Muscle of leg (tissue), 11 donors: ENCODE measurements around the gene UCK2. TPM values are rescaled to one million over a fixed set of nuclear protein-coding genes. Genes with fewer than 3 reads are reported as not detected.
A peak's percentile ranks its signal among the peaks of the same experiment; 100 is the strongest.

ENCODE experiments used
- DNase-seq: peaks from one replicate; pipeline ENCODE4 v3.0.0; 2013
- H3K27ac ChIP-seq: one replicate; pipeline ENCODE4 v1.5.1; 2013; ENCODE audit warnings: mild to moderate bottlenecking, low read length, control low read depth
- H3K27me3 ChIP-seq: one replicate; pipeline ENCODE4 v1.6.1; 2013; ENCODE audit warnings: low read length; ENCODE audit not compliant: control insufficient read depth, insufficient read depth
- H3K36me3 ChIP-seq: one replicate; pipeline ENCODE4 v1.6.1; 2013; ENCODE audit warnings: low read length; ENCODE audit not compliant: control insufficient read depth, insufficient read depth
- H3K4me1 ChIP-seq: one replicate; pipeline ENCODE4 v1.6.1; 2013; ENCODE audit warnings: low read length; ENCODE audit not compliant: control insufficient read depth, insufficient read depth
- H3K4me3 ChIP-seq: one replicate; pipeline ENCODE4 v1.5.1; 2013; ENCODE audit warnings: low read length, control low read depth
- H3K9me3 ChIP-seq: replicated peaks from 2 replicates; pipeline ENCODE4 v1.6.1; 2013; ENCODE audit warnings: low read depth, low read length; ENCODE audit not compliant: control insufficient read depth
- WGBS: methylation state at CpG from one replicate; pipeline ENCODE4 v1.1.5; 2013; ENCODE audit warnings: missing lambda C conversion rate; ENCODE audit not compliant: insufficient coverage; 5-methylcytosine and 5-hydroxymethylcytosine counted together
- polyA plus RNA-seq, 8 donors: library from polyadenylated mRNA; unstranded; fragments of 120-200 nt; gene quantifications; one replicate each; pipeline versions ENCODE4 v1.2.1 to v1.2.3, GENCODE V29; 2013; ENCODE audit warnings: inconsistent platforms in 1 of 8, low replicate concordance in 1 of 8; ENCODE audit not compliant: insufficient read length in 8 of 8, insufficient read depth in 1 of 8
- total RNA-seq: library from RNA; stranded (reverse); fragments of 120-200 nt; gene quantifications from one replicate; pipeline ENCODE4 v1.2.4, GENCODE V29; 2013

Gene UCK2
- total and polyA plus RNA-seq, 9 donors, result 16.1 to 21.8 (median 17.4) TPM

DNA sequence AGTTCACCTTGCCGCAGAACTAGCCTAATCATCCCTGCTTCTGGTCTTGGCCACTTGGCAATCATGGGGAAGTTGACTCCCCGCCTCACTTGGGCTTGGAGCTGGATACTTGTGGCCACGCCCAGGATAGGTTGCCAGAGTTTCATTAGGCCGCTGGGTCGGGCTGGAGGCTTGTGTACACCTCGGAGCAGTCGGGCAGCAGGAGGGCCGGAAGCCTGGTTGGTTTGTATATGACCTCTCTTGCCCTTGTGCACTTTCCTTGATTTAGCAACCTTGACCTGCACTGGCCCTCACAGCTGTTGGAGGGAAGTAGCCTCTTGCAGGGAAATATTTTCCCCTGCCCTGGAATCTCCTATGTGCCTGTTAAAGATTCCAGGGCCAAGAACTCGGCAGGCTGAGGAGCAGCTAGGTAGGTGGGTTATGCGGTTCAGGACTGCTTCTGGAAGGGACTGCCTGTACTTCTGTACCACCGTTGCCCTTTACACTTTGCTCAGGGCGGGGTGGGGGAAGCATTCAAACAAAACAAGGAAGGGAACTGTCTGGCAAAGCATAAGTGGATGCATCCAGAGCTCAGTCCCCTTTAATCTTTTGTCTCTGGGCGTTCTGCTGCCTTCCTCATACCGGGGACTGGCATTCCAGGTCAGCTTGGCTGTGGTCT lies 83.5 kb downstream of the UCK2 start:
- no peak overlapping the region for H3K27ac ChIP-seq

DNA sequence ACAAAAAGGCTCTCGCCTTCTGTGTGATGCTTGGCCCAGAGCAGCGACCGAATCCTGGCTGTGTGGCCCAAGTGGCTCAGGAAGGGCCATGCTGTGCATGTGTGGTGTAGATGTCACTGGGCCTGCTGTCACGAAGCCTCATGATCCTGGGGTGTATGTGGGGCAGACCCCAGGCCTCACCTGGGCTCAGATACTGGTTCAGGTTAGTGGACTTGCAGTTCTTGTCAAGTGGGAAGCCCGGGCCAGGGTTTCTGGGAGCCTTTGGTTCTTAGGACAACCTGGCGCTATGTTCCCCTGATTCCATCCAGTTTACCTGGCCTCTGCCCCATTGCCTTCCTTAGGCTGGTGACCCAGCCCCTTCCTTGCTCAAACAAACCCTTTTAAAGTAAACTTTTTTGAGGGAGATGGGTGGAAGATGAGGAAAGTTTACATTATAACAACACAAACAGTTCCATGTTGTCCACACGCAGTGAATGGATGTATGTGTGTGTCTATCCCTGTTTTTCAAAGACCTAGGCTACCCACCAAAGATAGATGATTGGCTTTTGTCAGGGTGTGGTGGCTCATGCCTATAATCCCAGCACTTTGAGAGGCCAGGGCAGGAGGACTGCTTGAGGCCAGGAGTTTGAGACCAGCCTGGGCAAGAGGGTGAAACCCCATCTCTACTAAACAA lies 84.3 kb downstream of the UCK2 start:
- DNase-seq, result no peak
- Histone ChIP-seq H3K9me3 (no peaks in the 10 kb centered on the region), H3K27me3 (no peaks in the 10 kb centered on the region), H3K27ac (no peak overlapping the region), H3K36me3 (peaks cover 30% of the 10 kb centered on the region), H3K4me3 (no peak overlapping the region), H3K4me1 (peaks cover 7% of the 10 kb centered on the region)
- 90% methylated on average over 3 of the region's 7 CpGs for WGBS

More for the DNA sequence above, 83.5 kb downstream of the UCK2 start:
- peaks cover 36% of the 10 kb centered on the region for H3K36me3 ChIP-seq
- H3K4me3 ChIP-seq, result no peak overlapping the region
- WGBS, result 78% methylated on average over 5 of the region's 14 CpGs
- no peak for DNase-seq
- no peaks in the 10 kb centered on the region for H3K27me3 ChIP-seq
- H3K4me1 ChIP-seq, result peaks cover 7% of the 10 kb centered on the region
- no peaks in the 10 kb centered on the region for H3K9me3 ChIP-seq

DNA sequence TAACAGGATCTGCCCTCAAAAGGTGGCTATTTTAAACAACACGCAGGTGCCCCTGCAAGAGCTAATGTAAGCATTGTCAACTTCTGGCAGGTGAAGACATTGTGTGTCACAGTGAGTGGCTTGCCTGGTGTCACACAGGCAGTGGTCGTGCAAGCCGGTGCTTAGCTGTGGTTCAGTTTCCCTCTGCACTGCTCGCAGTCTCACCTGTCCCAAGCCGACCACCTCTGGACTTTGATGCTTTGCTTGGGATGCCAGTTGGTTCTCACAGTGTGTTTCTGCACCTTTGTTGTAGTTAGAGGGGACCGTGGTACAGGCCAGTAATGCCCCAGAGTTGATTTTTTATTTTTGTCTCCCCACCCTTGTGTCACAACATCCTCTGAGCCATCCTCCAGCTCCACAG lies 85.2 kb downstream of the UCK2 start:
- peaks cover 24% of the 10 kb centered on the region for H3K36me3 ChIP-seq
- H3K27me3 ChIP-seq, result no peaks in the 10 kb centered on the region
- 91% methylated on average over 5 of the region's 6 CpGs for WGBS
- no peaks in the 10 kb centered on the region for H3K9me3 ChIP-seq
- H3K4me3 ChIP-seq, result no peak overlapping the region
- no peak overlapping the region for H3K27ac ChIP-seq
- DNase-seq, result no peak
- H3K4me1 ChIP-seq, result peaks cover 7% of the 10 kb centered on the region

DNA sequence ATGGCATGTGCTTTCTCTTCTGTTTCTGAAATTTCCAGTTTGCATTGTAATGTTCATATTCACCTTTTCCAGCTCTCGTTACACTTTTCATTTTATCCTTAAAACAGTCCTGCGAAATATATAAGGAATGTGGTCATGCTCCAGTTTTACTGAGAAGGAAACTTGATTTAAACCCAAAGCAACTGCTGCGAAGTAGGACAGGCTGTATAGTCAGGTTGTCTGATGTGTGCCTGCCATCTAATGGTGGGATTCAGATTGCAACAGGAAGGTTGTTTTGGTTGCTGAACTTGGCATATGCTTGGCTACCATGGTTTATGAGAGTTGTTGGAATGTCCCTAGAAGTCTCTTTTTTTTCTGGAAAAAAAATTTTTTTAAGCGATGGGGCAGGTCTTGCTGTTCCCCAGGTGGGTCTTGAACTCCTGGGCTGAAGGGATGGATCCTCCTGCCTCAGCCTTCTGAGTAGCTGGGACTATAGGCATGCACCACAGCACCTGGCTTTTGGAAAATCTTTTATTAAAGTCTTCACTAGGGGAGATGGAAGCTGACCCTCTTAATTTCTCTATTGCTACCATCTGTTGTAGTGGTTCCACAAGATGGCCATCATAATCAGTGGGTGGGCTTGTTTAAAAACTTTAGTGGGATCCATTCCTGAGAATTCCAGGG lies 86.9 kb downstream of the UCK2 start:
- Histone ChIP-seq H3K27me3 (no peaks in the 10 kb centered on the region), H3K36me3 (peaks cover 11% of the 10 kb centered on the region), H3K4me1 (peaks cover 7% of the 10 kb centered on the region), H3K4me3 (no peak overlapping the region), H3K9me3 (no peaks in the 10 kb centered on the region), H3K27ac (peak overlapping the region; percentile 71)
- DNase-seq, result peak; percentile 93
- 0% methylated on average over 1 of the region's 4 CpGs for WGBS

DNA sequence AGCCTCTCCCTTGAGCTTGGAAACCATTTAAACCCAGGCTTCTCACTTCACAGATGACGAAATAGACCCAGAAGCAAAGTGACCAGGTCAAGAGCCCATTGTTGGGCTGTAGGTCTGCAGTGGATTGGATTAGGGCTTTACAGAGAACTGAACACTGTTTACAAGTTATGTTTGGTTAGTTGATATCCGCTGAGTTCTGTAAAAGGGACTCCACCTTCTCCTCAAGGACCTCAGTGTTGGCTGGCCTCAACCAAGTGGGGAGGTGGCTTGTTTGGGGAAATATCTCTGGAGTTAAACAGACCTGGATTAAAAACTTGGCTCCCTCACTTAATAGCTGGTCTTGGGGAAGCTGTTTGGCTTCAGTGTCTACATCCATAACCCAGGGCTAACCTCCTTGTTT lies 88.1 kb downstream of the UCK2 start:
- Histone ChIP-seq H3K9me3 (no peaks in the 10 kb centered on the region), H3K4me3 (no peak overlapping the region), H3K4me1 (peaks cover 7% of the 10 kb centered on the region), H3K27ac (no peak overlapping the region), H3K36me3 (peaks cover 3% of the 10 kb centered on the region), H3K27me3 (no peaks in the 10 kb centered on the region)
- DNase-seq, result peak; percentile 29
- no CpG with 5 or more reads among the region's 2 CpGs for WGBS

- 50% methylated on average over 1 of the region's 4 CpGs for WGBS
- Histone ChIP-seq H3K36me3 (peaks cover 3% of the 10 kb centered on the region), H3K27me3 (no peaks in the 10 kb centered on the region), H3K27ac (no peak overlapping the region), H3K4me3 (no peak overlapping the region), H3K9me3 (no peaks in the 10 kb centered on the region), H3K4me1 (peaks cover 7% of the 10 kb centered on the region)
- no peak for DNase-seq
These were observed 88.5 kb downstream of the UCK2 start for GRCh38 chr1:165915932-165916348.

GRCh38 chr1:165917166-165917565 lies 89.8 kb downstream of the UCK2 start:
- no peak overlapping the region for H3K4me3 ChIP-seq
- H3K27ac ChIP-seq, result no peak overlapping the region
- H3K27me3 ChIP-seq, result no peaks in the 10 kb centered on the region
- DNase-seq, result no peak
- H3K36me3 ChIP-seq, result no peaks in the 10 kb centered on the region
- WGBS, result 71% methylated on average over 2 of the region's 4 CpGs
- H3K4me1 ChIP-seq, result peaks cover 7% of the 10 kb centered on the region
- no peaks in the 10 kb centered on the region for H3K9me3 ChIP-seq

DNA sequence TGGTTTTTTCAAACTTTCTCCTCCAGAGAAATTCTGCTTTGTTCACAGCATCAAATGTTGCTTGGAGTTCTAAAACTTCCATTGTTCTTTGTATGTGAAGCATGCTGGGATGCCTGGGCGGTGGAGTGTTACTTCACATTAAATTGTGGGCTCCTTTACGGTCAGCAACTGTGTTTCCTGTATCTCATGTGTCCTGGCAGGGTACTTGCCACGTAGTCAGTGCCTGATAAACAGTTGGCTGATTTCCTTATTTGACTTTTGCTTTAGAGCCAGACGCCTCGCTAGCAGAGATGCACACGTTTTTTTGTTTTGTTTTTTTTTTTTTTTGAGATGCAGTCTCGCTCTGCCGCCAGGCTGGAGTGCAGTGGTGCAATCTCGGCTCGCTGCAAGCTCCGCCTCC lies 96.7 kb downstream of the UCK2 start:
- H3K4me3 ChIP-seq, result no peak overlapping the region
- H3K27me3 ChIP-seq, result no peaks in the 10 kb centered on the region
- H3K36me3 ChIP-seq, result no peaks in the 10 kb centered on the region
- H3K9me3 ChIP-seq, result no peaks in the 10 kb centered on the region
- WGBS, result 72% methylated on average over 11 of the region's 11 CpGs
- no peak overlapping the region for H3K27ac ChIP-seq
- no peaks in the 10 kb centered on the region for H3K4me1 ChIP-seq
- DNase-seq, result no peak

DNA sequence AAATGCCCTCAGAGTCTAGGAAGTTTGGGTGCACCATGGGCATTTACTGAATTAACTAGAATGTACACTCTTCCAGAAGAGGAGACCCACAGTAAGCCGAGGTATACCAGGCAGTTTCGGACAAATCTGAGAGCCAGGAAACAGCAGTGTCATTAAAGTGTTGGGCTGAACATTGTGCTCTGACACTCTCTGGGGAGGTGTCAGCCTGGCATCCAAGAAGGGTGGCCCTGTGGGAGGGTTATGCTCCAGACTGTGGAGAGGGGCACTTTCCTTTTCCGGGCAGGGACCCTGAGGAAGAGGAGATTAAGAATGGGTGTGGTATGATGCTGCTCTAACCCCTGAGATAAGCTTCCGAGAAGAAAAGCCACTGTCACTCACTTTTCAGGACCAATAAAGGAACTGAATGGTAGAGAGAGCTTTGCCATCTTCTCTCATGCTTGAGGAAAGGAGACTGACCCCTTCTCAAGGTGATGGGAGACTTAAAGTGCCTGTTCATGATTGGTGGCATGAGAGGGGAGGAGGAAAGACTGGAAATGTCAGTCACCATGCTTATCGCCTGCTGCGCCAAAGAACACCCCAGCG lies 98.2 kb downstream of the UCK2 start:
- no peak overlapping the region for H3K4me3 ChIP-seq
- no peaks in the 10 kb centered on the region for H3K36me3 ChIP-seq
- 85% methylated on average over 4 of the region's 7 CpGs for WGBS
- no peaks in the 10 kb centered on the region for H3K9me3 ChIP-seq
- no peaks in the 10 kb centered on the region for H3K4me1 ChIP-seq
- no peaks in the 10 kb centered on the region for H3K27me3 ChIP-seq
- DNase-seq, result no peak
- no peak overlapping the region for H3K27ac ChIP-seq

- DNase-seq, result no peak
- no peaks in the 10 kb centered on the region for H3K4me1 ChIP-seq
- H3K36me3 ChIP-seq, result no peaks in the 10 kb centered on the region
- no CpG with 5 or more reads among the region's 2 CpGs for WGBS
- H3K4me3 ChIP-seq, result no peak overlapping the region
- H3K27me3 ChIP-seq, result no peaks in the 10 kb centered on the region
- no peaks in the 10 kb centered on the region for H3K9me3 ChIP-seq
- H3K27ac ChIP-seq, result no peak overlapping the region
These were observed 99.8 kb downstream of the UCK2 start for GRCh38 chr1:165927169-165927568.
